Kidney epithelial cell (primary cell): ENCODE data around the gene PSMF1. TPM values are rescaled to one million over a fixed set of nuclear protein-coding genes. Genes with fewer than 3 reads are reported as not detected.

Experiments
- DNase-seq: peaks from one replicate; pipeline ENCODE4 v3.0.0-alpha.2; 2010; ENCODE audit warnings: low read depth
- H3K27me3 ChIP-seq: 2 replicates; pipeline ENCODE4 v1.6.0; 2011; ENCODE audit warnings: low read length; ENCODE audit not compliant: control insufficient read depth, insufficient read depth
- H3K36me3 ChIP-seq: 2 replicates; pipeline ENCODE4 v1.5.1; 2011; ENCODE audit warnings: low read length; ENCODE audit not compliant: control insufficient read depth, insufficient read depth
- H3K4me3 ChIP-seq: 2 replicates; pipeline ENCODE4 v1.5.1; 2011; ENCODE audit warnings: low read depth, mild to moderate bottlenecking, control low read depth, low read length
- total RNA-seq: library from RNA; depleted of rRNA; stranded (reverse); fragments of >200 nt; gene quantifications from 2 replicates; pipeline ENCODE4 v1.2.3, GENCODE V29; 2015
- TF ChIP-seq, protein P1 (sequence below): IDR thresholded peaks from 2 replicates; pipeline ENCODE4 v1.5.1; 2011; ENCODE audit warnings: mild to moderate bottlenecking, moderate library complexity, low read length, control low read depth, inconsistent platforms; ENCODE audit not compliant: insufficient read depth, poor library complexity, severe bottlenecking

The PSMF1 gene
- total RNA-seq, 1 donor from 2014 or later, result 323 TPM

DNA sequence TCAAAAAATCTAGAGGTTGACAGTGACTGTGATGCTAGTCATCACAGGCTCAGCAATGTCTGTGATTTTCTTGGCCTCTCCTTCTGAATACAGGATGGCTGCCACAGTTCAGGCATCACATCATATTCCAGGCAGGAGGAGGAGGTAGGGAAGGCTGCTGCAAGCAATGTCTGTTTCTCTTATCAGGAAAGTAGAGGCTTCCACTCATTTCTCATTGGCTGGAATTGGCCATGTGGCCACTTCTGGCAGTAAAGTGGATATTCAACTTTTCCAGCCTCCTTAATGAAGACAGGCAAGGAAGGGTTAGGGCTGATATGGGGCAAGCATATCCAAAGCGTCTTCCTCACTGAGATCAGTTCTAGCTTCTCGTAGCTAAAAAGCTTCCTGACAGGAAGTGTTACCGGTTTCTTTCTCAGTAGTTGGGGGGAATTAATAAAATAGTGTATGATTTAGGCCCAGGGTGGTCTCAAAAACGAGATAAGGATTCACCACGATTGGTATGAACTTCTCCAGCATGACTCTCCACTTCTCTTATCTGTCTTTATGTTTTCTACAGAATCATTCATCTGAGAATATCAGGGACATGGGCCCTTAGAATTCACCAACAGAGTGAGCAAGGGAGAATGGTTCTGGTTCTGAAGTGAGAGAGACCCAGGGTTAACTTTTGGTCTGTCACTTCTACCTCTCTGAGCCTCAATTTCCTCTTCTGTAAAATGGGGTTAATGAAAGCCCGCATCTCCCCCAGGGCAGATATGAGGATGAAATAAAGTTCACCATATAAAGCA is 32.7 kb upstream of the PSMF1 start:
- Histone ChIP-seq H3K27me3 (no peaks in the 10 kb centered on the region), H3K4me3 (no peak overlapping the region), H3K36me3 (no peaks in the 10 kb centered on the region)
- no peak for DNase-seq
- TF ChIP-seq, protein P1, sequence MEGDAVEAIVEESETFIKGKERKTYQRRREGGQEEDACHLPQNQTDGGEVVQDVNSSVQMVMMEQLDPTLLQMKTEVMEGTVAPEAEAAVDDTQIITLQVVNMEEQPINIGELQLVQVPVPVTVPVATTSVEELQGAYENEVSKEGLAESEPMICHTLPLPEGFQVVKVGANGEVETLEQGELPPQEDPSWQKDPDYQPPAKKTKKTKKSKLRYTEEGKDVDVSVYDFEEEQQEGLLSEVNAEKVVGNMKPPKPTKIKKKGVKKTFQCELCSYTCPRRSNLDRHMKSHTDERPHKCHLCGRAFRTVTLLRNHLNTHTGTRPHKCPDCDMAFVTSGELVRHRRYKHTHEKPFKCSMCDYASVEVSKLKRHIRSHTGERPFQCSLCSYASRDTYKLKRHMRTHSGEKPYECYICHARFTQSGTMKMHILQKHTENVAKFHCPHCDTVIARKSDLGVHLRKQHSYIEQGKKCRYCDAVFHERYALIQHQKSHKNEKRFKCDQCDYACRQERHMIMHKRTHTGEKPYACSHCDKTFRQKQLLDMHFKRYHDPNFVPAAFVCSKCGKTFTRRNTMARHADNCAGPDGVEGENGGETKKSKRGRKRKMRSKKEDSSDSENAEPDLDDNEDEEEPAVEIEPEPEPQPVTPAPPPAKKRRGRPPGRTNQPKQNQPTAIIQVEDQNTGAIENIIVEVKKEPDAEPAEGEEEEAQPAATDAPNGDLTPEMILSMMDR, result no peak

DNA sequence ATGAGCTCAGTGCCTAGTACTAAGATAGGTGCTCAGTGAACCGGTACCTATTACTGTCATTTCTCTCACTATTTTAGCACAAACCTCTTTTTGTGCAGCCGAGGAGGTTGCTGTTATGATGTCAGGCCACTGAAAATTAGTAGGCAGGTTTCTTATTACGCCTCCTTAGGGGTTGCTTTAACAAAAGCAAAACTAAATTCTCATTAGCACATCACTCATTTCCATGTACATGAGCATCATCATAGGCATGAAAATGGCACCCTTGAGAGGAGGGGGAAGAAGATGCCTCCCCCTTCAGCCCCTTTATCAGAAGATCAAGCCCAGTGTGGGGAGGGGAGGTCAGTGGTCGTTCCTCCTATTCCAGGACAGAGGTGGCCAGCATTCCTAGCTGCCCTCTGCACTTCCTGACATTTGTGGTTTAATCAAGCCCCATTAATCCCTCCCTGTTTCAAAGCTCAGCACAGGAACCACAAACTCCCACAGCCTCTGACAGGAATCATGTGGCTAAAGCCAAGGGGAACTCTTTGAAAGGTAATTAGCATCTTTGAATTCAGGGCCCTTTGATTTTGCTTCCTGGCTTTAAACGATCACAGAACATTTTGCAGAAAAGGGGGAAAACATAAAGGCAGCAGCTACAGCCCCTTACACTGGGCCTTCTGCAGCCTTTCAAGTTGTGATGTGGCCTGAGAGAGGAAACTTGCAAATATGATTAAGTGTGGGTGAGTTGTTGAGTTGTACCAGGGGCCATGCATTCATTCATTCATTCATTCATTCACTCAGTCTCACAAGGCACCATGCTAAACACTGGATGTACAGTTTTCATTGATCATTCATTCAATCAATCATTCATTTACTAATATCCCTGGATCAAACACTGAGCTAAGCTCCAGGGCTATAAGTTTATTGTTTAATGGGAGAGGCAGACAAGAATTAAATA is 31.9 kb upstream of the PSMF1 start:
- H3K36me3 ChIP-seq, result no peaks in the 10 kb centered on the region
- DNase-seq, result no peak
- H3K4me3 ChIP-seq, result no peak overlapping the region
- no peaks in the 10 kb centered on the region for H3K27me3 ChIP-seq
- TF ChIP-seq, protein P1, result no peak

DNA sequence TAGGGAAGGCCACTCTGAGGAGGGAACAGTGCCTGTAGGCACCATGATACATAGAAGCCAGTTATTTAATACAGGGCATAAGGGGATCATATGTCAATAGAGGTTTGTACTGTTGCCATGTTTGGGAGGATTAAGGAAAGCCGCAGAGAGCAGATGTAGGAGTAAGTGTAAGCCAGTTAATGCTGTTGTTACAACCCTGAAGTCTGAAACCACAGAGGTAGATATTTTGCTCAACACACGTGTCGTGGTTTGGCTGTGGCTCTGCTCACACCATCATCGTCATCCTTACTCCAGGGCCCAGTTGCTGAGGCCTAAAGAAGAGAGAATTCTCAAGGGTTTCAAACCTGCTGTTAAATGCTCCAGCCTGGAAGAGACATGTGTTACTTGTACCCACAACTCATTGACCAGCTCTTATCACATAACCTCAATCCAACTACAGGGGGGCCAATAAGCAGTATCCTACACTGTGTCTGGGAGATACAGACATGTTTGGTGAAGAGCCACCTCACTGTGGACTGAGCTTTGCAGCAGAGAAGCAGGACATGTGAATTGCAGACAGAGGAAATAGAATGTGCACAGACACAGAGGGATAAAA is 31.0 kb upstream of the PSMF1 start:
- TF ChIP-seq, protein P1, result no peak
- DNase-seq, result no peak
- H3K4me3 ChIP-seq, result no peak overlapping the region
- H3K36me3 ChIP-seq, result no peaks in the 10 kb centered on the region
- H3K27me3 ChIP-seq, result no peaks in the 10 kb centered on the region

DNA sequence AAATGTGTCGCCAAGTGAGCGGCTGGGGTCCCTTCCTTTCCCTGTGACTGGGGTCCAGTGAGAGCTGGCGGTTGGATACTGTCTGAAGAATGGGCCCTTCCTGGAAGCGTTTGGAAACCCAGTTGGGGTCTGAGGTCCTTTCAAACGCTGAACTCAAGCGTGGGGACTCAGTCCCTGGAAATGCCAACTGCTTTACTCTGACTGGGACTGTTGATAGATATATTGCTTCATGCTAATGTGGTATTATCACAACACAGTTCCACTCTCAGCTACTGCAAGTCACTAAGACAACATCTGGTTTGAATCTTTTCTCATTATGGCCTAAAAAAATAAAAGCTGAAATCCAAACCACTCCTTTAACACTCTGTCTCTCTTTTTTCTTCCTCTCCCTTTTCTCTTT is 23.7 kb upstream of the PSMF1 start:
- DNase-seq, result no peak
- no peak overlapping the region for H3K4me3 ChIP-seq
- TF ChIP-seq, protein P1, result no peak
- H3K27me3 ChIP-seq, result no peaks in the 10 kb centered on the region
- H3K36me3 ChIP-seq, result no peaks in the 10 kb centered on the region

DNA sequence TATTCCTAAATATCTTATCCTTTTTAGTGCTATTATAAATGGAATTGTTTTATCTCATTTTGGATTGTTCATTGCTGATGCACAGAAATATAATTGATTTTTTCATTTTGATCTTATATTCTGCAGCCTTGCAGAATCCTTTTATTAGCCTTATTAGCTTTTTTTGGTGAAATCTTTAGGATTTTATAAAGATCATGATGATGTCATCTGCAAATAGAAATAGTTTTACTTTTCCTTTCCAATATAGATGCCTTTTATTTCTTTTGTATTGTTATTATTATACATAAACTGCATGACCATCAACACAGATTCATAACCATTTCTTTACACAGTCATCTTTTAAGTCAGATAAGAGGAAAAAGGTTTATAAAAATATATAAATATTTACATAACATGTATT is 16.9 kb upstream of the PSMF1 start:
- no peak for DNase-seq
- H3K27me3 ChIP-seq, result no peaks in the 10 kb centered on the region
- no peaks in the 10 kb centered on the region for H3K36me3 ChIP-seq
- H3K4me3 ChIP-seq, result no peak overlapping the region
- TF ChIP-seq, protein P1, result no peak
